Activated naive CD8-positive, alpha-beta T cell treated with anti-CD3 and anti-CD28 coated beads, Interleukin-2, amount 50 U/mL, for 16 hours (primary cell): ENCODE results near the gene RNPEPL1.
"Not testable (repeated sequence)": the region's sequence is repeated elsewhere in the genome, so short reads cannot be mapped to it uniquely, and the experiment has no call there.

ENCODE experiments used
- DNase-seq: peaks from one replicate; pipeline ENCODE4 v3.0.0-alpha.2; 2020; ENCODE audit warnings: low read depth, low spot score

The RNPEPL1 gene

DNA sequence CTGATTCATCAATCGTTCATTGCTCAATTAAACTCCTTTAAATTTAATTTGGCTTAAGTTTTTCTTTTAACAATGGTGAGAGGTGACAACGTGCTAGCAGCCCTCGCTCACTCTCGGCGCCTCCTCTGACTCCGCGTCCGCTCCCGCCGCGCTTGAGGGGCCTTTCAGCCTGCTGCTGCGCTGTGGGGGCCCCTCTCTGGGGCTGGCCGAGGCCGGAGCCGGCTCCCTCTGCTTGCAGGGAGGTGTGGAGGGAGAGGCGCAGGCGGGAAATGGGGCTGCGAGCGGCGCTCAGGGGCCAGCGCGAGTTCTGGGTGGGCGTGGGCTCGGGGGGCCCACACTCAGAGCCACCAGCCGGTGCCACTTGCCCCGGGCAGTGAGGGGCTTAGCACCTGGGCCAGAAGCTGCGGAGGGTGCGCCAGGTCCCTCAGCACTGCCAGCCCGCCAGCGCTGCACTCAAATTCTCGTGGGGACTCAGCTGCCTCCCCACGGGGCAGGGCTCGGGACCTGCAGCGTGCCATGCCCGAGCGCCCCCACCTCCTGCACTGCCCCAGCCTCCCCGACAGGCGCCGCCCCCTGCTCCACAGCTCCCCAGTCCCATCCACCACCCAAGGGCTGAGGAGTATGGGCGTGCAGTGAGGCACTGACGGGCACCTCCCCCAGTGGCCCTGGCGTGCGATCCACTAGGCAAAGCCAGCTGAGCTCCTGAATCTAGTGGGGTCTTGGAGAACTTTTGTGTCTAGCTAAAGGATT, 30.1 kb upstream of the RNPEPL1 start:
- no peak for DNase-seq

DNA sequence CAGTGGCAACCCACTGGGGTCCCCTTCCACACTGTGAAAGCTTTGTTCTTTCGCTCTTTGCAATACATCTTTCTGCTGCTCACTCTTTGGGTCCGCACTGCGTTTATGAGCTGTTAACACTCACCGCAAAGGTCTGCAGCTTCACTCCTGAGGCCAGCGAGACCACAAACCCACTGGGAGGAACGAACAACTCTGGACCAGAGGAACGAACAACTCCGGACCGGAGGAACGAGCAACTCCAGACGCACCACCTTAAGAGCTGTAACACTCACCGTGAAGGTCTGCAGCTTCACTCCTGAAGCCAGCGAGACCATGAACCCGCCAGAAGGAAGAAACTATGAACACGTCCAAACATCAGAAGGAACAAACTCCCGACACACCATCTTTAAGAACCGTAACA, 29.2 kb upstream of the RNPEPL1 start:
- DNase-seq: not testable (repeated sequence)

- no peak for DNase-seq
Observed at GRCh38 chr2:240539906-240540305, 28.4 kb upstream of the RNPEPL1 start.

- no peak for DNase-seq
Observed at GRCh38 chr2:240551288-240551687, 17.0 kb upstream of the RNPEPL1 start.

DNA sequence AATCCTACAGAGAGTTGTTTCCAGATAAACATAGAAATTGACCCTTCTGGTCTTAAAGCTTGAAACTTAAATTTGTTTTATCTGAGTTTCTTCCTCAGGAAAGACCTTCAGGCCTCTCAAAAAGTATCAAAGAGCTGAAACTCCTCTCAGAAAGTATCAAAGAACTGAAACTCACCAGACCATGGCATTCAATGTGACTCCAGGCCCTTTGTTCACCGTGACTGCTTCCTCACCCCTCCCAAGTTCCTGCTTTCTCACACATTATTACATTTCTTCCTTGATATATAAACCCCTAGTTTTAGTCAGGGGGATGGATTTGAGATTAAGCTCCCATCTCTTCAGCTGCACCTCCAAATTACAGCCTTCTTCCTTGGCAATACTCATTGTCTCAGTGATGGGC, 16.5 kb upstream of the RNPEPL1 start:
- DNase-seq: no peak

- no peak for DNase-seq
Observed at GRCh38 chr2:240553956-240554480, 14.3 kb upstream of the RNPEPL1 start.

DNA sequence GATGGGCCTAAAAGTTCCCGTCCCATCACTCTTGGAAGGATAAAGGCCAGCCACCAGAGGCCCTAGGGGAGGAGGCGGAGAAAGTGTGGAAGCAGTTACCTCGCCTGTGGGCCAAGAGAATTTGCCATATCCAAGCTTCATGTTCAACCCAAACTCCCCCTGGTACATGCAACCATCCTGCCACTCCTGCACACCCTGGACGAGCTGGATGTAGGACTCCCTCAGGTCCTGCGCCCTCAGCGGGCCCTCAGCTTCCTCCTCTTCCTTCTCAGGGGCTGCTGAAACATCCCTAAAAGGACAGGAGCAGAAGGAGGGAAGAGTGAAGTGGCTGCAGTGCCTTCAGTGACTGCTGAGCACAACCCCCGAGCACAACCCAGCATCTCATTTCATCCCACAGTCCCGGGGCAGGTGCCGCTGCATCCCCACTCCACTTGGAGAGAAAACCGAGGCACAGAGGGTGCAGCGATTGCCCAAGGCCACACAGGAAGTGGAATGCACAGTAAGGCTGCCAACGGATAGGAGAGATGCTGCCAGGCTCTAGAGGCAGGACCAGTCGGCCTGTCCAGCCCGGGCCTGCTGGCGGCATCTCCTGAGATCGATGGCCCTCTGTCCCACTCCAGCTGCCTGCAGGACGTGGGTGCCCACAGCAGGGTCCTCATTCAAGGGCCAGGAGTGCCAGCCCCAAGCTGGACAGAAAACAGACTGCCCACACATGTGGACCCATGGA, 13.4 kb upstream of the RNPEPL1 start:
- DNase-seq: no peak

DNA sequence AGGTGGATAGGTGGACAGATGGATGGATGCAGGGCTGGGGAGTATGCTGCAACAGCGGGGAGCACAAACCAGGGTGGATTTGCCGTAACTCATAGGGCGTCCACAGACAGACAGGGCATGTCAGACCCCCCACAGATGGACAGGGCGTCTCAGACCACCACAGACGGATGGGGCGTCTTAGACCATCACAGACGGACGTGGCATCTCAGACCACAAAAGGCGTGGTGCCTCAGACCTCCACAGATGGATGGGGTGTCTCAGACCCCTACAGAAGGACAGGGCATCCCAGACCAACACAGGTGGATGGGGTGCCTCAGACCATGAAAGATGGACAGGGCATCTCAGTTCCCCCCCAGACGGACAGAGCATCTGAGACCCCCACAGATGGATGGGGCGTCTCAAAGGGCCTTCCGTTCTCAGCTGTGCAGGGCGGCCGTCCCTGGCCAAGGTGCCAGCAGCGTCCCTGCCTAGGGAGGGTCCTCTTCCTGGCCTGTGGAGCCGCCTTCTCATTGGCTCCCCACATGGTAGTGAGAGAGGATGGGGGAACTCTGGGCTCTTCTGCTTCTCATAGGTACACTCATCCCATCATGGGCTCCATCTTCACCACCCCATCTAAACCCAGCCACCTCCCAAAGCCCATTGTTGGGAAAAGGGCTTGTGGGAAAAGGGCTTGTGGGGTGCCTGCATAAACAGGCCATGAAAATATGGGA, 12.6 kb upstream of the RNPEPL1 start:
- no peak for DNase-seq

GRCh38 chr2:240556553-240557100, 11.7 kb upstream of the RNPEPL1 start:
- no peak for DNase-seq

DNA sequence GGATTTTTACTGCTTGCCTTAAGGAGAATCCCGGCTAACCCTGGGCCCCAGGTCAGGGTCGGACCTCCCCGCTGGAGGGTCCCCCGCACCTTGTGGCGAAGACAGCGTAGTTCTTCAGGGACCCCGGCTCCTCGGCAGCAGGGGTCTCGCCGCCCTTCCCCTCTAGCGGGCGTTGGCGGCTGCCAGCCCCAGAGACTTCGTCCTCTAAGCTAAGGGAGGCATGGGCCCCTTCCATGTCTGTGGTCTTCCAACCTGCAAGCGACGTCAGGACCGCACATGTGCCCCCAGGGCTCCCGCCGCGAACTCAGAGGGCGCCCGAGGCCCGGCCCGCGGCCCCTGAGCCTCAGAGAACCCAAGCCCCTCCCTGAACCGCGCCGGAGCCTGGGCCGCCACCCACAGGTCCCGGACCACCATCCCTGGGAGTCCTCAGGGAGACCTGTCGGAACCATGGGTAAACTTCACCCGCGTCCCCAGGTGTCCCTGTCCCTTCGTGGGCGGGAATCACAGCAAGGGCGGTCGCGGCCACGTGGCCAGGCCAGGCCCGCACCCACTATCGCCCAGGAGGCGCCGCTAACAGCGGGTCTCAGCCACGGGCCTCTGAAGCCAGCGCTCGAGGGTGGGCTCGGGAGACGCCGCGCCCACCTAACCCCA, 11.1 kb upstream of the RNPEPL1 start:
- no peak for DNase-seq

DNA sequence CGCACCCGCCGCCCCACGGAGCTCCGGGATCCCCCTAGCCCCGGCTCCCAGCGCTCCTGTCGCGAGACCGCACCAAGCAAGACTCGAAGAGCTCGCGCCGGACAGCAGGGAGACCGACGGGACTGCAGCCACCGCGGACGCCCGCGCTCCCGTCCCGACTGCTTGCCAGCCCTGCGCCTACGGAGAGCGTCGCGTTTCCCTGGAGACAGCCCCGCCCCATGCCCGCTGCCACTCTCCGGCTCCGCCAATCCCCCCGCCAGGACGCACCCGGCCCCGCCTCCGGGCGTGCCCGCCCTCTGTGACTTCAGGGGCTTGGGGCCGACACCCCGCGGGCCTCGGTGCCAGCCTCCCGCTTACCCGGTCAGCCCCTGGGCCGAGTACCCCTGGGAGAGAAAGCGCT, 10.5 kb upstream of the RNPEPL1 start, which contains the start of gene ANKMY1:
Gene ANKMY1, minus strand, starts transcription at position 181 of the 400 bp plus-strand sequence. CDS start 653 bp downstream, outside the sequence.
- peak; percentile 54 for DNase-seq

- no peak for DNase-seq
Observed at GRCh38 chr2:240558236-240558761, 10.0 kb upstream of the RNPEPL1 start.

DNA sequence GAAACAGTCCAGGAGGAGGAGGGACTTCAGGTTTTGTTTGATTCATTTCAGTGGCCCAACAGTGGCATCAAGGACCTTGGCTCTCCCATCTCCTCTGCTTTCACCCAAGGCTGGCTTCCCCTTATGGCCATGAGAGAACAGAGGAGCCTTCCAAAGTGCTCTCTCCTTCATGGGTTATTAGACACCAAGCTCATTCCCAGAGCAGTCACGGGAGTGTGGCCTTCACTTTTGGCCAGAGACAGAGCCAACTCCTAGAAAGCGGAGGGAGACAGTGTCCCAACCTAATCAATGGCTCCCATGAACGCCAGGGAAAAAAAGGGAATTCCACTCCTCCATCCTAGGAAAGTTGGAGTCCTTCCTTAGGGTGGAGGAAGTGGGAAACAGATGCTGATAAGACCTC, 9.0 kb upstream of the RNPEPL1 start:
- DNase-seq: no peak

DNA sequence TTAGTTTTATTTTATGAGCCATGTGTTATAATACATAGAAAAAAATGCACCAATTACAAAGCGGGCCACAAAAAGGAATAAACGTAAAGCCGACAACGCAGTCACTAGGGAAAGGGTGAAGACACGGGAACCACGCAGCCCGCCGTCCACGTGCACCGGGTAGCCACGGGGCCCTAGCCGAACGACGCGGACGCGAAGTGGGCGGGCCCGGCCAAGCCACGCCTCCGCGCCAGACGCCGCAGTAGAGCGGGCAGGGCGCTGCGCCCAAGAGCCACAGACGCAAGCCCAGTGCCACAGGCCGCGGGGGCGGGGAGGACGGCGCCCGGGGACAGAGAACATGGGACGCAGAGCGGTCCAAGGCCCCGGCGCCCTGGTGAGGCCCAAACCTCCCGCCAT, 8.2 kb upstream of the RNPEPL1 start, which contains the start of gene DUSP28:
Gene DUSP28, plus strand, starts transcription at position 274 of the 396 bp plus-strand sequence. CDS start 328 bp downstream, outside the sequence.
- DNase-seq: peak; percentile 76

GRCh38 chr2:240560480-240561324, 7.6 kb upstream of the RNPEPL1 start:
- DNase-seq: peak; percentile 100

DNA sequence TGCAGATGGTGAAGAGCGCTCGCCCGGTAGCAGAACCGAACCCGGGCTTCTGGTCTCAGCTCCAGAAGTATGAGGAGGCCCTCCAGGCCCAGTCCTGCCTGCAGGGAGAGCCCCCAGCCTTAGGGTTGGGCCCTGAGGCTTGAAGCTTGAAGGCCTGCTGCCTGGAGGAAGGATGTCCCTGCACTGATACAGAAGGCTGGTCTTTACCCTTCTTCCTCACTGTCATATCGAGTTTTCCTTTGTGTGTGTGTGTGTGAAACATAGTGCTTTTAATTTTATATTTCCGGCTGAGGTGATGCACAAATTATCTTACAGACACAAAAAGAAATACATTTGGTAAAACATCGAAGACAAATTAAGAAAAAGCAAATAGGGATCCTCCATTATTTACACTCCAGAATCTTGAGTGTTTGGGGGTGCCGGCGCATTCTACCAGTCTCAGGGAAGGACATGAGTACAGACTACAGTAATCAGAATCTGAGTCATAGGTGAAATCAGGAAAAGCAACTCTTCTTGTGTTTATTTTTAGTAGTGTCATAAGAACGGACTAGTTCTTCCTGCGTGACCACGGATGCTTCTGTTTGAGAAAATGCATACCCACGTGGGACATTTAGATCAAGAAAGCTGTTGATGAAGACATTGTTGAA, 6.8 kb upstream of the RNPEPL1 start:
- no peak for DNase-seq

GRCh38 chr2:240563231-240563630, 5.1 kb upstream of the RNPEPL1 start:
- DNase-seq: not testable (repeated sequence)

- no peak for DNase-seq
Observed at GRCh38 chr2:240563951-240564560, 4.2 kb upstream of the RNPEPL1 start.
